H1 (cell line): Measurements from ENCODE around the gene CORO6. TPM values are rescaled to one million over a fixed set of nuclear protein-coding genes. Genes with fewer than 3 reads are reported as not detected.

Experiments
- CTCF ChIA-PET: fragments of 300-600 bp; sonication (Branson Sonifier 250); formaldehyde crosslinking; loops from one replicate; lab custom pipeline; 2021; ENCODE audit not compliant: partially characterized antibody; lab: Charles Lee
- POLR2A ChIA-PET: fragments of 300-600 bp; sonication (Branson Sonifier 250); formaldehyde crosslinking; loops from one replicate; lab custom pipeline; 2021; ENCODE audit warnings: inconsistent platforms; ENCODE audit not compliant: partially characterized antibody; lab: Charles Lee
- DNase-seq, 2 experiments: peaks; one replicate each; pipeline versions ENCODE4 v3.0.0 to v3.0.0-alpha.2; 2010 to 2022; ENCODE audit warnings: low spot score in 2 of 2, low read depth in 1 of 2, mixed read lengths in 1 of 2
- FAIRE-seq: peaks from 2 replicates; lab custom pipeline; 2011; peaks lifted over from hg19 to GRCh38; lab: Jason Lieb, UNC
- H2AFZ ChIP-seq: 2 replicates; pipeline ENCODE4 v1.8.1; 2012; ENCODE audit warnings: low read length, inconsistent platforms
- H2AK5ac ChIP-seq: 2 replicates; pipeline ENCODE4 v1.6.1; 2013; ENCODE audit warnings: low read depth, low read length
- H2BK120ac ChIP-seq: replicated peaks from 2 replicates; pipeline ENCODE3; 2013; ENCODE audit warnings: low read depth, low read length, inconsistent platforms
- H2BK12ac ChIP-seq: 2 replicates; pipeline ENCODE4 v1.6.1; 2013; ENCODE audit warnings: low read depth, low read length
- H2BK15ac ChIP-seq: 2 replicates; pipeline ENCODE4 v1.6.1; 2013; ENCODE audit warnings: low read length
- H2BK20ac ChIP-seq: 2 replicates; pipeline ENCODE4 v1.6.1; 2013; ENCODE audit warnings: low read length
- H2BK5ac ChIP-seq: 2 replicates; pipeline ENCODE4 v1.6.1; 2013; ENCODE audit warnings: low read depth, low read length
- H3K14ac ChIP-seq: 2 replicates; pipeline ENCODE4 v1.6.1; 2013; ENCODE audit warnings: inconsistent platforms; ENCODE audit not compliant: insufficient read length
- H3K18ac ChIP-seq: 2 replicates; pipeline ENCODE4 v1.6.1; 2013; ENCODE audit warnings: low read length; ENCODE audit errors: extremely low read depth
- H3K23ac ChIP-seq: 2 replicates; pipeline ENCODE4 v1.6.1; 2013; ENCODE audit warnings: inconsistent platforms; ENCODE audit not compliant: insufficient read length
- H3K23me2 ChIP-seq: 2 replicates; pipeline ENCODE4 v1.6.1; 2013; ENCODE audit warnings: low read depth, low read length
- H3K27ac ChIP-seq: 2 replicates; pipeline ENCODE4 v1.6.1; 2011; ENCODE audit warnings: low read depth, low read length, inconsistent platforms
- H3K27me3 ChIP-seq, 4 experiments: replicated peaks in 1 of 4; 1 replicate in 1 of 4; 2 replicates in 3 of 4; pipeline versions ENCODE4 v1.6.1 to v1.8.1; 2011 to 2013; ENCODE audit warnings: low read length in 3 of 4, mild to moderate bottlenecking in 3 of 4, inconsistent platforms in 2 of 4, mixed read lengths in 2 of 4, moderate library complexity in 1 of 4; ENCODE audit not compliant: control insufficient read depth in 3 of 4, insufficient read depth in 3 of 4; ENCODE audit errors: extremely low read depth in 1 of 4
- H3K36me3 ChIP-seq, 4 experiments: 2 replicates each; pipeline versions ENCODE4 v1.6.1 to v1.8.1; 2011 to 2013; ENCODE audit warnings: mild to moderate bottlenecking in 4 of 4, low read length in 3 of 4, moderate library complexity in 2 of 4, control low read depth in 1 of 4, inconsistent platforms in 1 of 4; ENCODE audit not compliant: insufficient read depth in 4 of 4, control insufficient read depth in 2 of 4
- H3K4ac ChIP-seq: replicated peaks from 2 replicates; pipeline ENCODE3; 2013; ENCODE audit warnings: low read length, low read depth, mixed read lengths, inconsistent platforms; ENCODE audit not compliant: insufficient read length
- H3K4me1 ChIP-seq, 4 experiments: replicated peaks in 1 of 4; 1 replicate in 1 of 4; 2 replicates in 3 of 4; pipeline versions ENCODE4 v1.6.1 to v1.8.1; 2011 to 2013; ENCODE audit warnings: low read length in 3 of 4, inconsistent platforms in 2 of 4, mixed read lengths in 1 of 4; ENCODE audit not compliant: insufficient read depth in 4 of 4, control insufficient read depth in 3 of 4
- H3K4me2 ChIP-seq, 2 experiments: 2 replicates each; pipeline versions ENCODE4 v1.6.1 to v1.8.1; 2011 to 2013; ENCODE audit warnings: low read depth in 2 of 2, low read length in 2 of 2, control low read depth in 1 of 2, inconsistent platforms in 1 of 2, mild to moderate bottlenecking in 1 of 2; ENCODE audit not compliant: insufficient read depth in 1 of 2
- H3K4me3 ChIP-seq, 4 experiments: fragments of 200-600, 300-600 bp in 1 of 4; sonication (generic), shearing (Covaris generic), sonication (Bioruptor Twin) in 1 of 4; 2 replicates each; pipeline versions ENCODE4 v1.5.1 to v1.8.1; 2011 to 2016; ENCODE audit warnings: low read length in 4 of 4, low read depth in 3 of 4, control low read depth in 2 of 4, inconsistent platforms in 2 of 4, mild to moderate bottlenecking in 2 of 4, mixed read lengths in 1 of 4, moderate library complexity in 1 of 4; ENCODE audit not compliant: insufficient read depth in 2 of 4; ENCODE audit errors: extremely low read depth in 1 of 4
- H3K56ac ChIP-seq: replicated peaks from 2 replicates; pipeline ENCODE3; 2013; ENCODE audit warnings: low read depth, mild to moderate bottlenecking, mixed read lengths, low read length, inconsistent platforms; ENCODE audit not compliant: insufficient read length
- H3K79me1 ChIP-seq: 2 replicates; pipeline ENCODE4 v1.6.1; 2013; ENCODE audit warnings: low read depth, low read length, control low read depth
- H3K79me2 ChIP-seq, 2 experiments: 2 replicates each; pipeline versions ENCODE4 v1.6.1 to v1.8.1; 2012 to 2013; ENCODE audit warnings: low read length in 2 of 2, mild to moderate bottlenecking in 2 of 2, inconsistent platforms in 1 of 2; ENCODE audit not compliant: insufficient read depth in 2 of 2, control insufficient read depth in 1 of 2
- H3K9ac ChIP-seq, 4 experiments: replicated peaks in 1 of 4; 1 replicate in 1 of 4; 2 replicates in 3 of 4; pipeline versions ENCODE4 v1.6.1 to v1.8.1; 2011 to 2013; ENCODE audit warnings: low read depth in 3 of 4, low read length in 3 of 4, control low read depth in 2 of 4, mild to moderate bottlenecking in 2 of 4, moderate library complexity in 2 of 4, inconsistent platforms in 1 of 4; ENCODE audit errors: extremely low read depth in 1 of 4
- H3K9me3 ChIP-seq, 2 experiments: 2 replicates each; pipeline versions ENCODE4 v1.6.1 to v1.8.1; 2012 to 2013; ENCODE audit warnings: mild to moderate bottlenecking in 2 of 2, moderate library complexity in 2 of 2, control low read depth in 1 of 2, inconsistent platforms in 1 of 2, low read depth in 1 of 2, low read length in 1 of 2, mixed read lengths in 1 of 2; ENCODE audit not compliant: insufficient read depth in 2 of 2
- H4K20me1 ChIP-seq, 2 experiments: replicated peaks in 1 of 2; 2 replicates each; pipeline versions ENCODE3 to v1.8.1; 2011 to 2013; ENCODE audit warnings: inconsistent platforms in 2 of 2, low read length in 2 of 2, mild to moderate bottlenecking in 1 of 2; ENCODE audit not compliant: insufficient read depth in 2 of 2, control insufficient read depth in 1 of 2
- H4K5ac ChIP-seq: 2 replicates; pipeline ENCODE4 v1.6.1; 2013; ENCODE audit warnings: low read length, low read depth, mixed read lengths, inconsistent platforms; ENCODE audit not compliant: insufficient read length
- H4K8ac ChIP-seq: 2 replicates; pipeline ENCODE4 v1.8.0; 2013; ENCODE audit warnings: mild to moderate bottlenecking, moderate library complexity, low read length, inconsistent platforms; ENCODE audit not compliant: insufficient read depth; ENCODE audit errors: extremely low read depth
- H4K91ac ChIP-seq: replicated peaks from 2 replicates; pipeline ENCODE3; 2013; ENCODE audit warnings: low read length, mixed read lengths, inconsistent platforms; ENCODE audit not compliant: insufficient read length
- CREB1 ChIP-seq: IDR thresholded peaks from 2 replicates; pipeline ENCODE4 v1.6.1; 2012; ENCODE audit warnings: inconsistent platforms
- EGR1 ChIP-seq: IDR thresholded peaks from 2 replicates; pipeline ENCODE4 v1.6.1; 2011; ENCODE audit warnings: low read depth, low read length, borderline replicate concordance
- MAX ChIP-seq: IDR thresholded peaks from 2 replicates; pipeline ENCODE4 v1.6.1; 2012; ENCODE audit warnings: inconsistent platforms
- RXRA ChIP-seq: IDR thresholded peaks from 2 replicates; pipeline ENCODE4 v1.6.1; 2011; ENCODE audit warnings: low read depth, mild to moderate bottlenecking, low read length, moderate library complexity; ENCODE audit not compliant: insufficient read depth
- SIN3A ChIP-seq, 2 experiments: IDR thresholded peaks in 1 of 2; conservative IDR thresholded peaks in 1 of 2; 2 replicates each; pipeline ENCODE4 v1.6.1; 2011 to 2012; ENCODE audit warnings: low read length in 2 of 2, improper control_type of control experiment in 1 of 2, low read depth in 1 of 2, mild to moderate bottlenecking in 1 of 2
- TCF12 ChIP-seq: IDR thresholded peaks from 2 replicates; pipeline ENCODE4 v1.6.1; 2011; ENCODE audit warnings: low read depth, mild to moderate bottlenecking, low read length
- WGBS, 2 experiments: shearing (Covaris generic) in 1 of 2; methylation state at CpG; one replicate each; pipeline versions ENCODE4 v1.1.6 to v1.1.7; 2013 to 2015; ENCODE audit warnings: low lambda C conversion rate in 2 of 2, mixed read lengths in 2 of 2, inconsistent platforms in 1 of 2, low coverage in 1 of 2, missing lambda C conversion rate in 1 of 2; ENCODE audit not compliant: insufficient replicate concordance in 2 of 2, insufficient coverage in 1 of 2, insufficient read length in 1 of 2; ENCODE audit errors: extremely low coverage in 1 of 2, missing lambda C conversion rate in 1 of 2; 5-methylcytosine and 5-hydroxymethylcytosine counted together
- polyA plus RNA-seq, 7 experiments: library from polyadenylated mRNA; depleted of rRNA in 3 of 7; stranded (reverse) in 5 of 7; unstranded in 2 of 7; fragments of >200 nt in 5 of 7; fragments of 200-250 nt in 2 of 7; gene quantifications; 1 replicate in 5 of 7; 2 replicates in 1 of 7; 4 replicates in 1 of 7; pipeline versions ENCODE4 v1.2.1 to v1.2.3, GENCODE V29; 2011 to 2013; ENCODE audit warnings: missing spikeins in 2 of 7, mixed read lengths in 2 of 7
- total RNA-seq: library from RNA; stranded (reverse); fragmentation: NEBNext Ultra II Directional; extraction: Animal tissue kit (Norgen Biotek cat#: 25700); gene quantifications from 2 replicates; pipeline ENCODE4 v1.2.1, GENCODE V29; 2021
- TF ChIP-seq, protein P1 (sequence below), 3 experiments: IDR thresholded peaks; 1 replicate in 2 of 3; 2 replicates in 1 of 3; pipeline versions ENCODE4 v1.5.1 to v1.6.1; 2011; ENCODE audit warnings: low read length in 3 of 3, mild to moderate bottlenecking in 3 of 3, inconsistent platforms in 2 of 3, low read depth in 1 of 3, moderate library complexity in 1 of 3; ENCODE audit not compliant: insufficient read depth in 1 of 3; ENCODE audit errors: control extremely low read depth in 1 of 3

CORO6 gene
- total and polyA plus RNA-seq, 2 of the 8 experiments (the other 6 are each of a cell fraction or from before 2014, with no cell fraction given): 2.5 to 8.6 TPM

DNA sequence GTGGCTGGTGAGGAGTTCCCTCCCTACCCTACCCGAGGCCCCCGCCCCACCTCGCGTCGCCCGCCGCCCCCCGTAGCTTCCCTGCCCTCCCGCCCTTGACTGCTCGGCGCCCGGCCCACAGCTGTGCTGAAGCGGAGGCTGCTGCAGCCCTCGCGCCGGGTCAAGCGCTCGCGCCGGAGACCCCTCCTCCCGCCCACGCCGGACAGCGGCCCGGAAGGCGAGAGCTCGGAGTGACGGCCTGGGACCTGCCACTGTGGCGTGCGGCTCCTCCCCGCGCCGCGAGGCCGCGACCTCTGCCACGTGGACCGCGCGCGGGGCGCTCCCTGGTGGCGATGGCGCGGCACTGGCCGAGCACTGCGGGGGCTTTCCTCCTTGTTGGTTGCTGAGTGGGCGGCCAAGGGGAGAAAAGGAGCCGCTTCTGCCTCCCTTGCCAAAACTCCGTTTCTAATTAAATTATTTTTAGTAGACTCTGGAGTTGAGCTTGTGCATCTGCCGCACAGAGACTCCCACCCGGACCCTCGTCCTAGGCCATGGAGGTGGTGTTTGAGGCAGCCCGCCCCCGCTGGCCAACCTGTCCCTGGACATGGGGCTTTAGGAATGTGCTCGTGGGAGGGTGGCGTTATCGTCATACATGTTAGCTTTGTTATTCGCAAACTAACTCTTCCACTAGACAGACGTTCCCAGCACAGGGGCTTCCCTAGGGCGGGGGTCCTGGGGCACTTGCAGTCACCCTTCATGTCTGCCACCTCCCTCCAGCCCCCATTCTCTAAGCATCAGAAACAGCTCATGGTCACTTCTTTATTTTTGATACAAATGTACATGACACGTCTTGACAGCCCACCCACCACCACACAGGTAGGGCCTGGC lies 49.8 kb downstream of the CORO6 start:
- CTCF ChIA-PET: interaction anchor here (0.6 to 15.3 kb wide), 26 partner anchors 9 to 977 kb away, joined by 3 to 167 read pairs (median 4); partner anchors contain the start of genes ANKRD13B, CORO6 and TAOK1
- DNase-seq: peak in 1 of 2 experiments; percentile 85
- POLR2A ChIA-PET: interaction anchor here (1.1 to 2.5 kb wide), 11 partner anchors 8 to 368 kb away, joined by 3 to 9 read pairs (median 3); partner anchors contain the start of genes ANKRD13B and NUFIP2
- FAIRE-seq: no peak
- peak overlapping the region; percentile 65; the same call in 1 of the 2 replicates for H3K18ac ChIP-seq
- no peak overlapping the region for H3K23ac ChIP-seq
- H3K14ac ChIP-seq: no peak overlapping the region
- no peak overlapping the region for H2BK5ac ChIP-seq
- no peak overlapping the region for H4K91ac ChIP-seq
- no peak overlapping the region for H2BK20ac ChIP-seq
- no peak overlapping the region for H2BK120ac ChIP-seq
- peaks cover 0 to 1% of the 10 kb centered on the region in 2 experiments for H4K20me1 ChIP-seq
- H3K27ac ChIP-seq: no peak overlapping the region
- H3K79me1 ChIP-seq: no peaks in the 10 kb centered on the region
- H2BK15ac ChIP-seq: no peak overlapping the region
- H2AFZ ChIP-seq: no peak overlapping the region
- H3K79me2 ChIP-seq: no peaks in the 10 kb centered on the region
- H3K9ac ChIP-seq: no peak overlapping the region
- H2AK5ac ChIP-seq: no peak overlapping the region
- WGBS, 2 experiments: 37% methylated on average over 31 of the region's 62 CpGs; no CpG with 5 or more reads in 1 of the 2 experiments
- peaks cover 10% of the 10 kb centered on the region for H3K23me2 ChIP-seq
- no peaks in the 10 kb centered on the region for H3K9me3 ChIP-seq
- peaks cover 5 to 26% (median 14%) of the 10 kb centered on the region in 4 experiments; a peak in 6 of 8 replicates for H3K36me3 ChIP-seq
- H3K4me3 ChIP-seq: peak overlapping the region in 1 of 4 experiments; percentile 54; a peak in 2 of 8 replicates
- H2BK12ac ChIP-seq: no peak overlapping the region
- peaks cover 0 to 8% (median 6%) of the 10 kb centered on the region in 4 experiments; a peak in 5 of 7 replicates for H3K4me1 ChIP-seq
- no peak overlapping the region for H3K56ac ChIP-seq
- H3K27me3 ChIP-seq: peaks cover 0 to 11% (median 5%) of the 10 kb centered on the region in 4 experiments; a peak in 4 of 7 replicates
- peak overlapping the region; percentile 78 for H4K8ac ChIP-seq
- peak overlapping the region; percentile 32 to 76; a peak in 3 of 4 replicates for H3K4me2 ChIP-seq
- no peak overlapping the region for H3K4ac ChIP-seq
- H4K5ac ChIP-seq: no peak overlapping the region
- peak; percentile 98 for TF ChIP-seq MAX
- TF ChIP-seq, protein P1, sequence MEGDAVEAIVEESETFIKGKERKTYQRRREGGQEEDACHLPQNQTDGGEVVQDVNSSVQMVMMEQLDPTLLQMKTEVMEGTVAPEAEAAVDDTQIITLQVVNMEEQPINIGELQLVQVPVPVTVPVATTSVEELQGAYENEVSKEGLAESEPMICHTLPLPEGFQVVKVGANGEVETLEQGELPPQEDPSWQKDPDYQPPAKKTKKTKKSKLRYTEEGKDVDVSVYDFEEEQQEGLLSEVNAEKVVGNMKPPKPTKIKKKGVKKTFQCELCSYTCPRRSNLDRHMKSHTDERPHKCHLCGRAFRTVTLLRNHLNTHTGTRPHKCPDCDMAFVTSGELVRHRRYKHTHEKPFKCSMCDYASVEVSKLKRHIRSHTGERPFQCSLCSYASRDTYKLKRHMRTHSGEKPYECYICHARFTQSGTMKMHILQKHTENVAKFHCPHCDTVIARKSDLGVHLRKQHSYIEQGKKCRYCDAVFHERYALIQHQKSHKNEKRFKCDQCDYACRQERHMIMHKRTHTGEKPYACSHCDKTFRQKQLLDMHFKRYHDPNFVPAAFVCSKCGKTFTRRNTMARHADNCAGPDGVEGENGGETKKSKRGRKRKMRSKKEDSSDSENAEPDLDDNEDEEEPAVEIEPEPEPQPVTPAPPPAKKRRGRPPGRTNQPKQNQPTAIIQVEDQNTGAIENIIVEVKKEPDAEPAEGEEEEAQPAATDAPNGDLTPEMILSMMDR (IDR thresholded peaks at IDR 0.05; ENCODE audit: control extremely low read depth in 1 of 3, insufficient read depth in 1 of 3, low read depth in 1 of 3, low read length in 3 of 3): peak; percentile 66 to 83 (median 72)
- no peak for TF ChIP-seq TCF12
- TF ChIP-seq SIN3A (conservative IDR thresholded peaks at IDR 0.05 in 1 of 2, IDR thresholded peaks at IDR 0.05 in 1 of 2; ENCODE audit: low read depth in 1 of 2, low read length in 2 of 2): peak in 1 of 2 experiments; percentile 64; a peak in 1 of 4 replicates
- no peak for TF ChIP-seq RXRA
- 0 out of 2 replicates have a peak, but pooled peaks have one; percentile 36 for TF ChIP-seq CREB1
- TF ChIP-seq EGR1: peak; percentile 31; the same call in 1 of the 2 replicates
